Liver (tissue), 9 donors: Measurements from ENCODE around the gene TMEM218. TPM values are rescaled to one million over a fixed set of nuclear protein-coding genes. Genes with fewer than 3 reads are reported as not detected.

Experiments used
- DNase-seq: peaks from one replicate; pipeline ENCODE4 v3.0.0-alpha.2; 2017; ENCODE audit warnings: low spot score
- H3K27ac ChIP-seq, 2 donors: one replicate each; pipeline ENCODE4 v1.7.0; 2013; ENCODE audit warnings: inconsistent platforms in 2 of 2, low read length in 2 of 2, control low read depth in 1 of 2, low read depth in 1 of 2, mild to moderate bottlenecking in 1 of 2
- H3K27me3 ChIP-seq, 4 donors: one replicate each; pipeline versions ENCODE4 v1.6.1 to v1.7.0; 2013; ENCODE audit warnings: low read length in 3 of 4, inconsistent platforms in 1 of 4, mild to moderate bottlenecking in 1 of 4, moderate library complexity in 1 of 4; ENCODE audit not compliant: control insufficient read depth in 4 of 4, insufficient read depth in 4 of 4
- H3K36me3 ChIP-seq, 4 donors: one replicate each; pipeline versions ENCODE4 v1.6.1 to v1.7.0; 2013; ENCODE audit warnings: low read length in 3 of 4, mild to moderate bottlenecking in 3 of 4, low read depth in 1 of 4, moderate library complexity in 1 of 4; ENCODE audit not compliant: control insufficient read depth in 4 of 4, insufficient read depth in 3 of 4
- H3K4me1 ChIP-seq, 4 donors: one replicate each; pipeline versions ENCODE4 v1.6.1 to v1.7.0; 2013; ENCODE audit warnings: low read length in 3 of 4, mild to moderate bottlenecking in 3 of 4, moderate library complexity in 1 of 4; ENCODE audit not compliant: control insufficient read depth in 4 of 4, insufficient read depth in 4 of 4
- H3K4me3 ChIP-seq, 3 donors: one replicate each; pipeline versions ENCODE4 v1.6.1 to v1.7.0; 2013; ENCODE audit warnings: low read length in 3 of 3, control low read depth in 1 of 3, low read depth in 1 of 3, mild to moderate bottlenecking in 1 of 3
- H3K9ac ChIP-seq, 2 donors: one replicate each; pipeline ENCODE4 v1.7.0; 2013; ENCODE audit warnings: low read length in 2 of 2, mild to moderate bottlenecking in 2 of 2, moderate library complexity in 2 of 2, control low read depth in 1 of 2, low read depth in 1 of 2
- H3K9me3 ChIP-seq, 4 donors: one replicate each; pipeline versions ENCODE4 v1.6.1 to v1.7.0; 2013; ENCODE audit warnings: low read length in 3 of 4; ENCODE audit not compliant: control insufficient read depth in 4 of 4
- EGR1 ChIP-seq, 2 donors: IDR thresholded peaks; 2 replicates each; pipeline ENCODE4 v1.6.1; 2016 to 2018; ENCODE audit warnings: antibody characterized with exemption in 2 of 2, low read depth in 2 of 2
- FOXA1 ChIP-seq: IDR thresholded peaks from 2 replicates; pipeline ENCODE4 v1.6.1; 2016; ENCODE audit warnings: antibody characterized with exemption
- FOXA2 ChIP-seq: IDR thresholded peaks from 2 replicates; pipeline ENCODE4 v1.6.1; 2016; ENCODE audit warnings: antibody characterized with exemption
- GABPA ChIP-seq, 2 donors: IDR thresholded peaks in 1 of 2; conservative IDR thresholded peaks in 1 of 2; 2 replicates each; pipeline ENCODE4 v1.6.1; 2016; ENCODE audit warnings: antibody characterized with exemption in 2 of 2, mild to moderate bottlenecking in 1 of 2, moderate library complexity in 1 of 2
- HNF4A ChIP-seq, 2 donors: conservative IDR thresholded peaks; 2 replicates each; pipeline ENCODE4 v1.6.1; 2016; ENCODE audit warnings: antibody characterized with exemption in 2 of 2, mild to moderate bottlenecking in 2 of 2
- HNF4G ChIP-seq: IDR thresholded peaks from 2 replicates; pipeline ENCODE4 v1.6.1; 2016; ENCODE audit warnings: antibody characterized with exemption
- JUND ChIP-seq, 2 donors: IDR thresholded peaks; 2 replicates each; pipeline ENCODE4 v1.6.1; 2016; ENCODE audit warnings: antibody characterized with exemption in 2 of 2
- NR2F2 ChIP-seq: IDR thresholded peaks from 2 replicates; pipeline ENCODE4 v1.6.1; 2016; ENCODE audit warnings: antibody characterized with exemption
- RAD21 ChIP-seq, 2 donors: IDR thresholded peaks; 2 replicates each; pipeline ENCODE4 v1.6.1; 2016; ENCODE audit warnings: antibody characterized with exemption in 2 of 2, mild to moderate bottlenecking in 2 of 2
- REST ChIP-seq: IDR thresholded peaks from 2 replicates; pipeline ENCODE4 v1.6.1; 2016; ENCODE audit warnings: antibody characterized with exemption, mild to moderate bottlenecking
- RXRA ChIP-seq, 2 donors: IDR thresholded peaks; 2 replicates each; pipeline ENCODE4 v1.6.1; 2017 to 2018; ENCODE audit warnings: antibody characterized with exemption in 2 of 2, mild to moderate bottlenecking in 1 of 2
- SP1 ChIP-seq: IDR thresholded peaks from 2 replicates; pipeline ENCODE4 v1.6.1; 2018; ENCODE audit warnings: antibody characterized with exemption, mild to moderate bottlenecking
- TAF1 ChIP-seq: conservative IDR thresholded peaks from 2 replicates; pipeline ENCODE4 v1.6.1; 2016; ENCODE audit warnings: antibody characterized with exemption, mild to moderate bottlenecking
- YY1 ChIP-seq: IDR thresholded peaks from 2 replicates; pipeline ENCODE4 v1.6.1; 2016; ENCODE audit warnings: antibody characterized with exemption, mild to moderate bottlenecking
- WGBS: extraction: QIAGEN DNeasy Blood & Tissue Kit; methylation state at CpG from one replicate; pipeline ENCODE4 v1.1.7; 2013; 5-methylcytosine and 5-hydroxymethylcytosine counted together
- polyA plus RNA-seq, 2 donors: library from polyadenylated mRNA; stranded (reverse) in 1 of 2; unstranded in 1 of 2; fragments of 200-250 nt in 1 of 2; fragments of >200 nt in 1 of 2; fragmentation: Nextera tagmentation in 1 of 2; extraction: Ambion mirVana in 1 of 2; gene quantifications; one replicate each; pipeline versions ENCODE4 v1.2.1 to v1.2.3, GENCODE V29; 2013 to 2015
- total RNA-seq, 2 donors: library from RNA; depleted of rRNA; stranded (reverse); fragments of >200 nt; gene quantifications; one replicate each; pipeline ENCODE4 v1.2.3, GENCODE V29; 2014
- TF ChIP-seq, protein P1 (sequence below): IDR thresholded peaks from 2 replicates; pipeline ENCODE4 v1.6.1; 2016; ENCODE audit warnings: antibody characterized with exemption
- TF ChIP-seq, protein P2 (sequence below): fragments of 150-350 bp; IDR thresholded peaks from 2 replicates; pipeline ENCODE4 v1.5.1; 2017; ENCODE audit warnings: improper control_type of control experiment, low read depth, low read length; ENCODE audit not compliant: missing input control
- TF ChIP-seq, protein P3 (sequence below): IDR thresholded peaks from 2 replicates; pipeline ENCODE4 v1.6.1; 2016; ENCODE audit warnings: antibody characterized with exemption
- TF ChIP-seq, protein P4 (sequence below): IDR thresholded peaks from 2 replicates; pipeline ENCODE4 v1.6.1; 2016; ENCODE audit warnings: antibody characterized with exemption
- donor health status: healthy.
- donor health status: healthy.
- donor health status: healthy.
- donor health status: healthy.
- donor health status: healthy.

Gene TMEM218
- total and polyA plus RNA-seq, 4 donors, result 11.1 to 16.4 (median 14.1) TPM

- Histone ChIP-seq H3K27ac (no peak overlapping the region), H3K9ac (no peak overlapping the region), H3K36me3 (no peaks in the 10 kb centered on the region), H3K4me3 (no peak overlapping the region), H3K4me1 (no peaks in the 10 kb centered on the region), H3K9me3 (no peaks in the 10 kb centered on the region), H3K27me3 (no peaks in the 10 kb centered on the region)
- no peak for DNase-seq
- WGBS, result 85% methylated on average over 2 of the region's 2 CpGs
- TF ChIP-seq SP1, result no peak
- no peak for TF ChIP-seq FOXA1
- TF ChIP-seq TAF1, result no peak
- TF ChIP-seq YY1, result no peak
- TF ChIP-seq, protein P1, sequence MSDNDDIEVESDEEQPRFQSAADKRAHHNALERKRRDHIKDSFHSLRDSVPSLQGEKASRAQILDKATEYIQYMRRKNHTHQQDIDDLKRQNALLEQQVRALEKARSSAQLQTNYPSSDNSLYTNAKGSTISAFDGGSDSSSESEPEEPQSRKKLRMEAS, result no peak
Observed at GRCh38 chr11:125153837-125154236, 42.4 kb upstream of the TMEM218 start.

DNA sequence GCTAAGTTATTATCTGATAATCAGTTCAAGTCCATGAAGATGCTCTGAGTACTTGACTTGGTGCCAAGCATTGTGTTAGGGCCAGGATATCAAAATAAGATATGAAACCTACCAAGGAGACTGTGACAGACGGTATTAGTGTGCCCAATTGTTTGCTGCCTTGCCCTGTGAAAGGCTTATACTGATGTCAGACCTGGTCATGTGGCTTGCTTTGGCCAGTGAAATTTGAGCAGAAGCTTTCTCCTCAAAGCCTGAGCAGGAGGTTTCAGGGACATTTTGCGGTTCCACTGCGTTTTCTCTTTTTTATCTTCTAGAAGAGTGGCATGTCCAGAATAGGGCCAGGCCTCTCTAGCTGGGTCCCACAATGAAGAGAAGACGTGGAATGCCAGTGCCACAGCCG lies 37.3 kb upstream of the TMEM218 start:
- Histone ChIP-seq H3K27ac (no peak overlapping the region), H3K36me3 (no peaks in the 10 kb centered on the region), H3K27me3 (no peaks in the 10 kb centered on the region), H3K4me3 (no peak overlapping the region), H3K4me1 (no peaks in the 10 kb centered on the region), H3K9me3 (no peaks in the 10 kb centered on the region), H3K9ac (no peak overlapping the region)
- WGBS, result 72% methylated on average over 5 of the region's 5 CpGs
- TF ChIP-seq HNF4A (conservative IDR thresholded peaks at IDR 0.05), result no peak
- TF ChIP-seq NR2F2, result no peak
- no peak for TF ChIP-seq JUND (IDR thresholded peaks at IDR 0.05)
- no peak for TF ChIP-seq SP1
- no peak for TF ChIP-seq YY1
- no peak for TF ChIP-seq HNF4G
- no peak for TF ChIP-seq FOXA2
- TF ChIP-seq EGR1 (IDR thresholded peaks at IDR 0.05; ENCODE audit: low read depth in 2 of 2), result no peak
- TF ChIP-seq TAF1, result no peak
- TF ChIP-seq GABPA (IDR thresholded peaks at IDR 0.05 in 1 of 2, conservative IDR thresholded peaks at IDR 0.05 in 1 of 2), result no peak
- no peak for TF ChIP-seq RAD21 (IDR thresholded peaks at IDR 0.05)
- TF ChIP-seq, protein P2, sequence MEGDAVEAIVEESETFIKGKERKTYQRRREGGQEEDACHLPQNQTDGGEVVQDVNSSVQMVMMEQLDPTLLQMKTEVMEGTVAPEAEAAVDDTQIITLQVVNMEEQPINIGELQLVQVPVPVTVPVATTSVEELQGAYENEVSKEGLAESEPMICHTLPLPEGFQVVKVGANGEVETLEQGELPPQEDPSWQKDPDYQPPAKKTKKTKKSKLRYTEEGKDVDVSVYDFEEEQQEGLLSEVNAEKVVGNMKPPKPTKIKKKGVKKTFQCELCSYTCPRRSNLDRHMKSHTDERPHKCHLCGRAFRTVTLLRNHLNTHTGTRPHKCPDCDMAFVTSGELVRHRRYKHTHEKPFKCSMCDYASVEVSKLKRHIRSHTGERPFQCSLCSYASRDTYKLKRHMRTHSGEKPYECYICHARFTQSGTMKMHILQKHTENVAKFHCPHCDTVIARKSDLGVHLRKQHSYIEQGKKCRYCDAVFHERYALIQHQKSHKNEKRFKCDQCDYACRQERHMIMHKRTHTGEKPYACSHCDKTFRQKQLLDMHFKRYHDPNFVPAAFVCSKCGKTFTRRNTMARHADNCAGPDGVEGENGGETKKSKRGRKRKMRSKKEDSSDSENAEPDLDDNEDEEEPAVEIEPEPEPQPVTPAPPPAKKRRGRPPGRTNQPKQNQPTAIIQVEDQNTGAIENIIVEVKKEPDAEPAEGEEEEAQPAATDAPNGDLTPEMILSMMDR, result no peak
- TF ChIP-seq, protein P3, sequence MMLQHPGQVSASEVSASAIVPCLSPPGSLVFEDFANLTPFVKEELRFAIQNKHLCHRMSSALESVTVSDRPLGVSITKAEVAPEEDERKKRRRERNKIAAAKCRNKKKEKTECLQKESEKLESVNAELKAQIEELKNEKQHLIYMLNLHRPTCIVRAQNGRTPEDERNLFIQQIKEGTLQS, result no peak
- TF ChIP-seq, protein P1, result no peak
- no peak for TF ChIP-seq REST
- TF ChIP-seq FOXA1, result no peak
- TF ChIP-seq, protein P4, sequence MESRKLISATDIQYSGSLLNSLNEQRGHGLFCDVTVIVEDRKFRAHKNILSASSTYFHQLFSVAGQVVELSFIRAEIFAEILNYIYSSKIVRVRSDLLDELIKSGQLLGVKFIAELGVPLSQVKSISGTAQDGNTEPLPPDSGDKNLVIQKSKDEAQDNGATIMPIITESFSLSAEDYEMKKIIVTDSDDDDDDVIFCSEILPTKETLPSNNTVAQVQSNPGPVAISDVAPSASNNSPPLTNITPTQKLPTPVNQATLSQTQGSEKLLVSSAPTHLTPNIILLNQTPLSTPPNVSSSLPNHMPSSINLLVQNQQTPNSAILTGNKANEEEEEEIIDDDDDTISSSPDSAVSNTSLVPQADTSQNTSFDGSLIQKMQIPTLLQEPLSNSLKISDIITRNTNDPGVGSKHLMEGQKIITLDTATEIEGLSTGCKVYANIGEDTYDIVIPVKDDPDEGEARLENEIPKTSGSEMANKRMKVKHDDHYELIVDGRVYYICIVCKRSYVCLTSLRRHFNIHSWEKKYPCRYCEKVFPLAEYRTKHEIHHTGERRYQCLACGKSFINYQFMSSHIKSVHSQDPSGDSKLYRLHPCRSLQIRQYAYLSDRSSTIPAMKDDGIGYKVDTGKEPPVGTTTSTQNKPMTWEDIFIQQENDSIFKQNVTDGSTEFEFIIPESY, result no peak
- no peak for TF ChIP-seq RXRA (IDR thresholded peaks at IDR 0.05)
- DNase-seq, result no peak
